ENCODE results near the gene DMXL2.
"Not testable (repeated sequence)": the region's sequence is repeated elsewhere in the genome, so short reads cannot be mapped to it uniquely, and the experiment has no call there.

The DMXL2 gene

GRCh38 chr15:51658664-51659063 is 36.1 kb upstream of the DMXL2 start:
- TF ChIP-seq PPARA (CRISPR knock-in tag; IDR thresholded peaks at IDR 0.05; ENCODE audit: borderline replicate concordance): no peak
- no peak for ATAC-seq

GRCh38 chr15:51655401-51656057 is 33.0 kb upstream of the DMXL2 start:
- not testable (repeated sequence) for ATAC-seq

GRCh38 chr15:51652084-51652668 is 29.6 kb upstream of the DMXL2 start:
- TF ChIP-seq ZNF8 (CRISPR knock-in tag; IDR thresholded peaks at IDR 0.05) (no peak), CREB5 (CRISPR knock-in tag; IDR thresholded peaks at IDR 0.05; ENCODE audit: low read depth) (no peak), RARB (CRISPR knock-in tag; IDR thresholded peaks at IDR 0.05) (no peak), PATZ1 (CRISPR knock-in tag; IDR thresholded peaks at IDR 0.05; ENCODE audit: borderline replicate concordance) (no peak), CSDC2 (CRISPR knock-in tag; IDR thresholded peaks at IDR 0.05) (no peak), GLIS3 (CRISPR knock-in tag; IDR thresholded peaks at IDR 0.05) (no peak), ESRRG (CRISPR knock-in tag; IDR thresholded peaks at IDR 0.05) (no peak)
- ATAC-seq: no peak

GRCh38 chr15:51649659-51650521 is 27.3 kb upstream of the DMXL2 start:
- TF ChIP-seq ZNF70 (CRISPR knock-in tag; IDR thresholded peaks at IDR 0.05) (no peak), ESRRG (CRISPR knock-in tag; IDR thresholded peaks at IDR 0.05) (no peak), PPARA (CRISPR knock-in tag; IDR thresholded peaks at IDR 0.05; ENCODE audit: borderline replicate concordance) (no peak), ARNTL (CRISPR knock-in tag; IDR thresholded peaks at IDR 0.05; ENCODE audit: borderline replicate concordance, low read depth) (no peak), ZFP3 (CRISPR knock-in tag; IDR thresholded peaks at IDR 0.05) (no peak), SNAI2 (CRISPR knock-in tag; IDR thresholded peaks at IDR 0.05) (no peak), TSHZ2 (CRISPR knock-in tag; IDR thresholded peaks at IDR 0.05) (no peak), RARB (CRISPR knock-in tag; IDR thresholded peaks at IDR 0.05) (no peak), CREB5 (CRISPR knock-in tag; IDR thresholded peaks at IDR 0.05; ENCODE audit: low read depth) (no peak), PATZ1 (CRISPR knock-in tag; IDR thresholded peaks at IDR 0.05; ENCODE audit: borderline replicate concordance) (no peak), TOX (CRISPR knock-in tag; IDR thresholded peaks at IDR 0.05; ENCODE audit: borderline replicate concordance) (no peak), POU6F1 (CRISPR knock-in tag; IDR thresholded peaks at IDR 0.05; ENCODE audit: borderline replicate concordance, low read depth) (no peak), GLIS3 (CRISPR knock-in tag; IDR thresholded peaks at IDR 0.05) (no peak), ZC3H10 (CRISPR knock-in tag; IDR thresholded peaks at IDR 0.05) (no peak), ZFP30 (CRISPR knock-in tag; IDR thresholded peaks at IDR 0.05) (no peak), BACH2 (CRISPR knock-in tag; IDR thresholded peaks at IDR 0.05; ENCODE audit: borderline replicate concordance) (no peak), CSDC2 (CRISPR knock-in tag; IDR thresholded peaks at IDR 0.05) (no peak), ZNF8 (CRISPR knock-in tag; IDR thresholded peaks at IDR 0.05) (no peak), CSRNP3 (CRISPR knock-in tag; IDR thresholded peaks at IDR 0.05) (no peak)
- ATAC-seq: peak; percentile 98

- not testable (repeated sequence) for ATAC-seq
Measured at GRCh38 chr15:51648643-51649042, 26.1 kb upstream of the DMXL2 start.

Measured in SK-N-SH treated with all-trans-retinoic acid at 6 μM for 48 hours (cell line).